Tibial nerve (tissue), 4 donors: ENCODE results near the gene PHRF1. TPM values are rescaled to one million over a fixed set of nuclear protein-coding genes. Genes with fewer than 3 reads are reported as not detected.

Experiments used
- DNase-seq, 2 donors: peaks; one replicate each; pipeline ENCODE4 v3.0.0-alpha.2; 2019; ENCODE audit warnings: low spot score in 2 of 2
- H3K27ac ChIP-seq, 4 donors: fragments of 200-600 bp; sonication (generic) in 3 of 4; one replicate each; pipeline ENCODE4 v1.5.1; 2017 to 2019; ENCODE audit warnings: mild to moderate bottlenecking in 1 of 4
- H3K27me3 ChIP-seq, 2 donors: fragments of 200-600 bp; sonication (generic) in 1 of 2; one replicate each; pipeline versions ENCODE4 v1.5.1 to v1.6.0; 2017 to 2019
- H3K36me3 ChIP-seq, 3 donors: fragments of 200-600 bp; sonication (generic); one replicate each; pipeline ENCODE4 v1.5.1; 2018 to 2019
- H3K4me1 ChIP-seq, 4 donors: fragments of 200-600 bp; sonication (generic) in 3 of 4; one replicate each; pipeline ENCODE4 v1.5.1; 2017 to 2019
- H3K4me3 ChIP-seq, 4 donors: fragments of 200-600 bp; sonication (generic) in 3 of 4; one replicate each; pipeline ENCODE4 v1.5.1; 2017 to 2019; ENCODE audit warnings: mild to moderate bottlenecking in 1 of 4, moderate library complexity in 1 of 4
- H3K9me3 ChIP-seq, 4 donors: fragments of 200-600 bp; sonication (generic) in 3 of 4; one replicate each; pipeline ENCODE4 v1.5.1; 2017 to 2019
- CTCF ChIP-seq, 5 experiments: fragments of 200-600 bp in 3 of 5; fragments of 450-650 bp in 2 of 5; sonication (generic) in 3 of 5; IDR thresholded peaks; one replicate each; pipeline ENCODE4 v1.5.1; 2016 to 2019; ENCODE audit warnings: antibody characterized with exemption in 5 of 5, mild to moderate bottlenecking in 3 of 5, moderate library complexity in 2 of 5
- EP300 ChIP-seq, 2 donors: sonication (generic); formaldehyde crosslinking; IDR thresholded peaks; one replicate each; pipeline ENCODE4 v1.6.1; 2017; ENCODE audit warnings: antibody characterized with exemption in 2 of 2, mild to moderate bottlenecking in 1 of 2
- POLR2A ChIP-seq, 2 donors: fragments of 450-650 bp; IDR thresholded peaks; one replicate each; pipeline ENCODE4 v1.6.1; 2017; ENCODE audit warnings: antibody characterized with exemption in 2 of 2, mild to moderate bottlenecking in 2 of 2, moderate library complexity in 2 of 2
- WGBS, 2 donors: methylation state at CpG; one replicate each; pipeline ENCODE4 v1.1.5; 2018; 5-methylcytosine and 5-hydroxymethylcytosine counted together
- total RNA-seq, 4 donors: library from RNA; depleted of rRNA; stranded (reverse); fragments of >200 nt; gene quantifications; one replicate each; pipeline ENCODE4 v1.1.0, GENCODE V29; 2016

PHRF1 gene
- total RNA-seq, 4 donors from 2014 or later, result 27.1 to 49.2 (median 34.9) TPM

- 84 to 96% methylated on average over 2 to 8 of the region's 8 CpGs for WGBS, 2 donors
- H3K27ac ChIP-seq, result no peak overlapping the region
- H3K27me3 ChIP-seq, result no peaks in the 10 kb centered on the region
Observed at GRCh38 chr11:539971-540481, 36.2 kb upstream of the PHRF1 start.

GRCh38 chr11:540583-541432 is 35.5 kb upstream of the PHRF1 start:
- WGBS, 2 donors, result 75 to 81% methylated on average over 6 to 13 of the region's 23 CpGs
- Histone ChIP-seq H3K27me3 (no peaks in the 10 kb centered on the region), H3K4me1 (peaks cover 0 to 24% (median 21%) of the 10 kb centered on the region in 4 donors), H3K36me3 (no peaks in the 10 kb centered on the region), H3K27ac (no peak overlapping the region), H3K9me3 (no peaks in the 10 kb centered on the region), H3K4me3 (no peak overlapping the region)
- no peak for DNase-seq
- TF ChIP-seq POLR2A (IDR thresholded peaks at IDR 0.05), result no peak
- TF ChIP-seq CTCF (IDR thresholded peaks at IDR 0.05), result no peak
- TF ChIP-seq EP300 (IDR thresholded peaks at IDR 0.05), result no peak

More at GRCh38 chr11:539971-540481, 36.2 kb upstream of the PHRF1 start:
- H3K4me1 ChIP-seq, result peaks cover 0 to 24% (median 22%) of the 10 kb centered on the region in 4 donors
- no peak for DNase-seq
- TF ChIP-seq EP300 (IDR thresholded peaks at IDR 0.05) (no peak), CTCF (IDR thresholded peaks at IDR 0.05) (no peak), POLR2A (IDR thresholded peaks at IDR 0.05) (no peak)
- H3K4me3 ChIP-seq, result no peak overlapping the region
- H3K36me3 ChIP-seq, result no peaks in the 10 kb centered on the region
- no peaks in the 10 kb centered on the region for H3K9me3 ChIP-seq

- Histone ChIP-seq H3K4me3 (no peak overlapping the region), H3K27ac (no peak overlapping the region), H3K9me3 (no peaks in the 10 kb centered on the region), H3K4me1 (peaks cover 0 to 18% (median 14%) of the 10 kb centered on the region in 4 donors), H3K36me3 (no peaks in the 10 kb centered on the region), H3K27me3 (no peaks in the 10 kb centered on the region)
- DNase-seq, result no peak
- TF ChIP-seq POLR2A (IDR thresholded peaks at IDR 0.05), result no peak
- TF ChIP-seq CTCF (IDR thresholded peaks at IDR 0.05), result no peak
- no peak for TF ChIP-seq EP300 (IDR thresholded peaks at IDR 0.05)
- 84 to 96% methylated on average over 15 to 20 of the region's 20 CpGs for WGBS, 2 donors
Observed at GRCh38 chr11:541433-541885, 34.8 kb upstream of the PHRF1 start.

- whole genome bisulfite sequencing, 2 donors, result 75 to 88% methylated on average over 5 of the region's 5 CpGs
- H3K27me3 ChIP-seq, result peaks cover 0 to 3% of the 10 kb centered on the region in 2 donors
Observed at GRCh38 chr11:544817-545166, 31.5 kb upstream of the PHRF1 start.

More at GRCh38 chr11:544817-545166, 31.5 kb upstream of the PHRF1 start:
- TF ChIP-seq POLR2A (IDR thresholded peaks at IDR 0.05) (no peak), CTCF (IDR thresholded peaks at IDR 0.05) (no peak), EP300 (IDR thresholded peaks at IDR 0.05) (no peak)
- no peaks in the 10 kb centered on the region for H3K36me3 ChIP-seq
- H3K4me1 ChIP-seq, result no peaks in the 10 kb centered on the region
- no peak overlapping the region for H3K27ac ChIP-seq
- no peak for DNase-seq
- H3K4me3 ChIP-seq, result no peak overlapping the region
- no peaks in the 10 kb centered on the region for H3K9me3 ChIP-seq
